Activated T-cell treated with anti-CD3 and anti-CD28 coated beads, Interleukin-2, amount 50 U/mL, for 4 hours (primary cell): ENCODE data around the gene FLNB. TPM values are rescaled to one million over a fixed set of nuclear protein-coding genes. Genes with fewer than 3 reads are reported as not detected.

Experiments
- ATAC-seq, 2 donors: fragments of 200-7000 bp; cut with Tn5 transposase; one replicate each; pipeline ENCODE4 v1.10.0; 2021
- DNase-seq: peaks from one replicate; pipeline ENCODE4 v3.0.0-alpha.2; 2020
- H3K27me3 Mint-ChIP-seq: one replicate; pipeline ENCODE4 v1.8.0; 2021; ENCODE audit warnings: low read depth, mixed read lengths
- H3K36me3 Mint-ChIP-seq: one replicate; pipeline ENCODE4 v1.8.0; 2022; ENCODE audit warnings: mixed read lengths; ENCODE audit not compliant: insufficient read depth
- H3K4me1 Mint-ChIP-seq: one replicate; pipeline ENCODE4 v1.8.0; 2021; ENCODE audit warnings: low read depth, mixed read lengths
- H3K4me3 Mint-ChIP-seq: one replicate; pipeline ENCODE4 v1.8.0; 2021; ENCODE audit warnings: mild to moderate bottlenecking, moderate library complexity, mixed read lengths
- H3K9me3 Mint-ChIP-seq: one replicate; pipeline ENCODE4 v1.8.0; 2021; ENCODE audit warnings: mixed read lengths
- total RNA-seq, 3 donors: library from RNA; stranded (reverse); gene quantifications; one replicate each; pipeline ENCODE4 v1.2.1, GENCODE V29; 2021

Gene FLNB
- total RNA-seq, 3 donors from 2014 or later, result 16.4 to 23.4 (median 19.4) TPM

DNA sequence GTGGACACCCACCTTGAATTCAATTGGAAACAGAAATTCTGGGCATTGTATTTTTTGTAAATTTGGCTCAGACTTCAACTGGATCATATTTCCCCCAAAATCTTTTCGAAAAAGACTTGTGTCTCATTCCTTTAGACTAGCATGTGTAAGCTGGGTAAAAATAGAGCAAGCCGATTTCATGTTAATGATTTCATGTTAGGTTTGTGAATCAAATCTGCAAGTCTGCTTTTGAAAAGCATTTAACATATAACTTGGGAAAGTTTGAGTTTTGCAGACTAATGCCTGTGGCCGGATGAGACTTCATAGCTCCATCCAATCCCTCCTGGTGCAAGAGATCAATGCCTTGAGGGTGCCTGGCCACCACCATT is 64.5 kb downstream of the FLNB start:
- H3K4me1 Mint-ChIP-seq, result peaks cover 26% of the 10 kb centered on the region
- ATAC-seq (no peak), DNase-seq (no peak)
- H3K27me3 Mint-ChIP-seq, result no peaks in the 10 kb centered on the region
- H3K36me3 Mint-ChIP-seq, result peaks cover 12% of the 10 kb centered on the region
- no peaks in the 10 kb centered on the region for H3K9me3 Mint-ChIP-seq
- H3K4me3 Mint-ChIP-seq, result no peak overlapping the region

DNA sequence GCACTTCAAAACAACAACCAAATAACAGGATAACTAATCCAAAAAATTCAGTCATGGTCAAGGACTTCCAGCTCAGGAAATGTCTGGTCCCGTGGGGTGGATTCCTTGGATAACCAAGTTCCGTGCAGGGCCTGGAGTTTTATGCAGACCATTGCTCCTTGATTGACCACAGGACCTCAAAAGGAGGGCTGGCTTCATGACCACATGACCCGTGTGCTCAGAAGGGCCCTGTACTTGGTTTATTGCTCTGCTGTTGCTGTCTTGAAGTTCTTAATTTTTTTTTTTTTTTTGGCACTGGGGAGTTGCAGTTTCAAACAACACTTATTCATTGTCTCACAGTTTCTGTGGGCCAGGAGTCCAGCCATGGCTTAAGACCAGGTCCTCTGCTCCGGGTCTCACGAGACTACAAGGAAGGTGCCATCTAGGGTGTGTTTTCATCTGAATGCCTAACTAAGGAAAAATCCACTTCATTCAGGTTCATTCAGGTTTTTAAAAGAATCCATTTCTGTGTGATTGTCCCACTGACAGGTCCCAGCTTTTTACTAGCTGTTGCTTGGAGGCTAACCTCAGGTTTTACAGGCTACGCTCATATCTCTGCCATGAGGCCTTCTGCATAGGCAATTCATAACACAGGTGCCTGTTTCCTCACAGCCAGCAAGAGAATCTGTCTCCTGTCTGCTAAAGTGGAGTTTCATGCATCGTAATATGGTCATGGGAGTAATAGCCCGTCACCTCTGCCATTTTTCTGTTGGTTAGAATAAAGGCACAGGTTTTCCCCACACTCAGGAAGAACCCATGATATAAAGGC is 65.3 kb downstream of the FLNB start:
- DNase-seq, result no peak
- Mint-ChIP-seq H3K36me3 (peaks cover 14% of the 10 kb centered on the region), H3K4me1 (peaks cover 31% of the 10 kb centered on the region), H3K27me3 (no peaks in the 10 kb centered on the region), H3K4me3 (no peak overlapping the region), H3K9me3 (no peaks in the 10 kb centered on the region)
- no peak for ATAC-seq

DNA sequence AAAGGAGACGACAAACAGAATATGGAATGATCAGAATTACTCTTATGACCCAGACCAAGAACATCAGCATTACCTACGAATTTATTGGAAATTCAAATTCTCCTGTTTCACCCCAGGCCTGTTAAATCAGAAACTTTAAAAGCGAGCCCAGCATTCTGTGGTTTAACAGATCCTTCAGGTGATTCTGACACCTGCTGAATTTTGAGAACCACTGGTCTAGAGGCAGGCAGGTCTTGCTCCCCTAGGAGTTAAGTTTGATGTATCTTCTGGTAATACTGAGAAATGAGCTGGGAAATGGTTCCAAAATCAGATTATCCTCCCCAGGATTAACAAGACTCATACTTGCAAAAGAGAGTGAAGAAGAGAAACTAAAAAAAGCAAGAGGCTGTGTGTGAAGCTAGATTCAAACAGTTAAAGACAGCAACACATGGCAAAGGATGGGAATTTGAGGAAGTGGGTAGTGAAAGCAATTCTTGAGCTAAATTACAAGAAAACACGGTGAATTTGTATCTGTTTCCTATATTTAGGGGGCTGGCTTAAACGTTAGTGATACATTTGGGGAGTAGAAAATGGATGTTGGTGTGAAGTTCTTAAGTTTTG is 66.0 kb downstream of the FLNB start:
- Mint-ChIP-seq H3K4me3 (peak overlapping the region; percentile 24), H3K4me1 (peaks cover 31% of the 10 kb centered on the region), H3K36me3 (peaks cover 16% of the 10 kb centered on the region), H3K27me3 (no peaks in the 10 kb centered on the region), H3K9me3 (no peaks in the 10 kb centered on the region)
- DNase-seq, result no peak
- ATAC-seq, result no peak

DNA sequence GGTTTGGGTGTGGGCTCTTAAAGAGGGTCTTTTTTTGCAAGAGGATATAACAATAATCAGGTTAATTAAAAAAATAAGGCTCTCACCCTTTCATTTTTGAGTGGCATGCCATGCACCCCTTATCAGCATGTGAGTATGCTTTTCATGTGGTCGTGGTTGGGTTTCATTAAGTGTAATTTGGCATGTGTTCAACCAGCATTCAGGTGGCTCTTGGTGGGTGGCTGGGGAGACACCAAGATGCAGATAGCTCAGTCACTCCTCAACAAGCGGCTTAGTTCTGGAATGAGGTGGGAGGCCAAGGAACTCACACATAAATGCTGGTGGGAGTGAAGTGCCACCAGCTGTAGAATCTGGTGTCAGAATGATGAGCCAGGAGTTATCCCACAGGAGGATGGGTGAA is 66.8 kb downstream of the FLNB start:
- H3K4me1 Mint-ChIP-seq, result peaks cover 31% of the 10 kb centered on the region
- H3K27me3 Mint-ChIP-seq, result no peaks in the 10 kb centered on the region
- ATAC-seq (peak; percentile 75 to 87), DNase-seq (no peak)
- H3K9me3 Mint-ChIP-seq, result no peaks in the 10 kb centered on the region
- peaks cover 23% of the 10 kb centered on the region for H3K36me3 Mint-ChIP-seq
- no peak overlapping the region for H3K4me3 Mint-ChIP-seq

DNA sequence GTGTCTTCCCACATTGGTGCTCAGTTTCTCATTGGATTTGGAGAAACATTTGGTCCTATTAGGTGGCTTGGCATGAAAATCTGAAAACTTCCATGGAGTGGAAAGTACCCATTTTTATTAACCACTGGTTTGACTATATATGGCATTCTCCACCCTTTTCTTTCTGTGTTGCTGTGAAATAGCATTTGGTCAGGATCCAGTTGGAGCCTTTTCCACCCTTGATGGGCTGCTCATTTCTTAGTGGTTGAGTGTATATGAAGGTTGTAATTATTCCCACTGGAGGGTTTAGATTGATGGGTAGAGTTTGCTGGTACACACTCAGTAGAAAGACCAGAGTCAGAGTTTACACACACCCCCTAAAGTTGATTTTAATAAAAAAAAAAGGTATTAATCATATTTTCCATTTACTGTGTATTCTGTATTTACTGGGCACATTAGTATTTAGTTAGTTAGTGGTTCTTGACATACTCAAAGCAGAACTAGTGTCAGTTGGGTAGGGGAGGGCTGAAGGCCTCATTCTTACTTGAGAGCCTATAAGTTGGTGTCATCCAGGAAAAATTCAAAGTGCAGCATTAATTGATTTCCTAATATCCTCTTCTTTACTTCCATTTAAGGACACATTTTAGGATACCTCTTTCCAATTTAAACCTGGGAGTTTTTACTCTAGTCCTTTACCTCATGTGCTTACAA is 69.5 kb downstream of the FLNB start:
- no peak overlapping the region for H3K4me3 Mint-ChIP-seq
- H3K27me3 Mint-ChIP-seq, result no peaks in the 10 kb centered on the region
- no peaks in the 10 kb centered on the region for H3K9me3 Mint-ChIP-seq
- ATAC-seq (peak in 1 of 2 donors; percentile 14), DNase-seq (no peak)
- H3K36me3 Mint-ChIP-seq, result peaks cover 35% of the 10 kb centered on the region
- H3K4me1 Mint-ChIP-seq, result peaks cover 43% of the 10 kb centered on the region

DNA sequence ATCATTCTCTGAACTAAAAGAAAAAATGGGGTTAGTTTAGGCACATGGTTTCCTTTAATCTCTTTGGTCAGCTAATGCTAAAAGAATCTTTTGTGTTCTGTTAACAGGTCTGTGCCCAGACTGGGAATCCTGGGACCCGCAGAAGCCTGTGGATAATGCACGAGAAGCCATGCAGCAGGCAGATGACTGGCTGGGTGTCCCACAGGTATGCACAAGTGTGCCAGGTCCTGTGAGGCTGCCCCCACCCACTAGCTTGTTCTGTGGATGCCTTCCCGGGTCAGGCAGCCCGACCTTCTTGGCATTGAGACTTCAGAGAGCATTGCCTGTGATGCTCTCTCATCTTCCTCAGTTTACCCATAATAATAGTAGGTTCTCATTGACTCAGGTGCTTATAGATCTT is 70.4 kb downstream of the FLNB start:
- H3K9me3 Mint-ChIP-seq, result no peaks in the 10 kb centered on the region
- no peak overlapping the region for H3K4me3 Mint-ChIP-seq
- ATAC-seq, result no peak
- no peak for DNase-seq
- no peaks in the 10 kb centered on the region for H3K27me3 Mint-ChIP-seq
- H3K4me1 Mint-ChIP-seq, result peaks cover 46% of the 10 kb centered on the region
- peaks cover 36% of the 10 kb centered on the region for H3K36me3 Mint-ChIP-seq

DNA sequence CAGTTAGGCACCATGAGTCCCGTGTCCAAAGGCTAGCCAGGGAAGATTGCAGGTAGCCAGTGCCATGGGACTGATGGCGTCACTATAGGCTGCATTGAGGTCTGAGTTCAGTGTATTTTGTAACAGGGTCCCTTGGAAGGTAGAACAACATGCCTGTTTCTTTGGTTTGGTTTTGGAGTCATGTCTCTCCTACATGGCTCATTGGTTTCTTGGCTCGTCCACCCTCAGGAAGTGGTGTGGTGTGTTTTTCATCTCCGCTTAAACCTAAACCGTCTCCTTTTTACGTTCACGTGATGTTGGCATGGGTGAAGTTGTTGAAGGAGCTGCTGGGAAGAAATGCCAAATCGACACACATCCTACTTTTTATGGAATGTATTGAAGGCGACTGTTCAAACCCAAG is 71.6 kb downstream of the FLNB start:
- DNase-seq (no peak), ATAC-seq (no peak)
- Mint-ChIP-seq H3K36me3 (peaks cover 39% of the 10 kb centered on the region), H3K4me3 (no peak overlapping the region), H3K4me1 (peaks cover 42% of the 10 kb centered on the region), H3K27me3 (no peaks in the 10 kb centered on the region), H3K9me3 (no peaks in the 10 kb centered on the region)

DNA sequence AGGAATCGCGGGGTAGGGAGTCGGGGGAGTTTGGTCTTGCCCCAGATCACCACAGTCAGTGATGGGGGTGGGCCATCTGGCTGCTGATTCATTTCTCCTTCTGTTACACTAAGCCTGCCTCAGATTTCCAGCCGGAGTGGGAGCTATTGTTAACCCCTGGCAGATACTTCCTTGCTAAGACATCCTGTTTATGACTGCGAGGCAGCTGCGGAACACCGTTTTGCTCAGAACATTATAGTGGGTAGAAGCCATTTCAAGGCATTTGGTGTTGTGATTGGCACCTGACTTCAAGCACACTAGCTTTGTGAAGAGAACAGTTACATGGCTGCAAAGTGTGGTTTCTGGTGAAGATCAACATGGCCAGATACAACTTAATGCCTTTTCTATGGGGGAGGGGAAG is 73.8 kb downstream of the FLNB start:
- Mint-ChIP-seq H3K4me1 (peaks cover 44% of the 10 kb centered on the region), H3K4me3 (peak overlapping the region; percentile 42), H3K9me3 (no peaks in the 10 kb centered on the region)

DNA sequence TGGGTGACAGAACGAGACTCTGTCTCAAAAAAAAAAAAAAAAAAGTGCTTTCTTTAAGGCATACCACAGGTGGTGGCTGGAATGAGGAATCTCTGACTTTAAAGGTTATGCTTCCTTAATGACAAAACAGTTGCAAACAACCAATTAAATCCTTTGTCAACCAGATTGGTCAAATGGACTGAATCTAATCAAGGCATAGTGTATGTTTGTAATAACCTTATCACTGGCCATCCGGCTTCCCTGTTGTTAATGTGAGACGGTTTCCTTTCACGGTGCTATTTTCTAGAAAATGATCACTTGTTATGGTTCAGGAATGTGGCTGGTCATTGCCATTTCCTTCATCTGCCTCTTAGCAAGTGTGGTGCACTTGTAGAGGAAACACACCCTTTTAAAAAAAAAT is 75.9 kb downstream of the FLNB start:
- Mint-ChIP-seq H3K9me3 (no peaks in the 10 kb centered on the region), H3K4me1 (peaks cover 37% of the 10 kb centered on the region), H3K36me3 (peaks cover 24% of the 10 kb centered on the region), H3K27me3 (no peaks in the 10 kb centered on the region), H3K4me3 (no peak overlapping the region)
- DNase-seq (no peak), ATAC-seq (no peak)

More for the DNA sequence above, 73.8 kb downstream of the FLNB start:
- Mint-ChIP-seq H3K27me3 (no peaks in the 10 kb centered on the region), H3K36me3 (peaks cover 31% of the 10 kb centered on the region)
- peak; percentile 50 to 61 for ATAC-seq
- peak; percentile 5 for DNase-seq

DNA sequence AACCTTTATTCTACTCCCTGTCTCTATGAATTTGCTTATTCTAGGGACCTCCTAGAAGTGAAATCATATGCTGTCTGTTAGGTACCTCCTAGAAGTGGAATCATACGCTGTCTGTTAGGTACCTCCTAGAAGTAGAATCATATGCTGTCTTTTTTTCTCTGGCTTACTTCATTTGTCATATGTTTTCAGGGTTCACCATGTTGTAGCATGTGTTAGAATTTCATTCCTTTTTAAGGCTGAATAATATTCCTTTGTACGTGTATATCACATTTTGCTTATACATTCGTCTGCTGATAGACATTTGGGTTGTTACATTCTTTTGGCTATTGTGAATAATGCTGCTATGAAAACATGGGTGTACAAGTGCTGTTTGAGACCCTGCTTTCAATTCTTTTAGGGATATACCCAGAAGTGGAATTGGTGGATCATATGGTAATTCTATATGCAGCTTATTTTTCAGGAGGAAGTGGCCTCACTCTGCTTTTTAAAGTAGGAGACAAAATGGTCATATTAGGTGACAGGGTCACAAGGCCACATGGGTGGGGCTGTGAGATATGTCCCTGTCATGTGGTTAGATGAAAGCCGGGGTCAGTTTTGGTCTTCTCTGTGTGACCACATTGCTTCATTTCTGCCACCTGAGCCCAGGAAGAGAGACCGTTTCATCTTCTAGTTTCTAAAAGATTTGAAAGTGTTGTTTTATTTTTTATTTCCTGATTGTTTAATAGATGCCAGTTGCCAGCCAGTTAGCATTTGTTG is 76.7 kb downstream of the FLNB start:
- ATAC-seq, result no peak
- Mint-ChIP-seq H3K4me1 (peaks cover 37% of the 10 kb centered on the region), H3K9me3 (no peaks in the 10 kb centered on the region), H3K36me3 (peaks cover 17% of the 10 kb centered on the region), H3K27me3 (no peaks in the 10 kb centered on the region), H3K4me3 (no peak overlapping the region)
- DNase-seq, result no peak

DNA sequence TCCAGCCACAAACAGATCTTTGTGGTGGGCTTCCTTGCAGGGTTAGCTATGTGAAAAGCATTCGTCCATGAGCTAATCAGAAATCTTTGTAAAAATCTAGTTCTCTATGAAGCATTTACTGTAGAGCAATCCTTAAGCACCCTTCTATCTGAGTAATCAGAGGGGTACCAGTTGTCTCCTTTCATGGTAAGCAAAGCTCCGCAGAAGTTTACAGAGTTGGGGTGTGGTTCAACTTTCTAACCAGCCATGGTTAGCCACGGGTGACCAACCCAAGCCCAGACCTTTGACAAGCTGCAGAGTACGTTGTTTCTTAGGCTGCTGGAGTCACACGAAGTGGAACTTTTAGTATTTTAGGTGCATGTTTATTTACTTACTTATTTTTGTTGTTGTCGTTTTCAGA is 77.4 kb downstream of the FLNB start:
- Mint-ChIP-seq H3K4me1 (peaks cover 37% of the 10 kb centered on the region), H3K36me3 (peaks cover 14% of the 10 kb centered on the region), H3K9me3 (no peaks in the 10 kb centered on the region), H3K27me3 (no peaks in the 10 kb centered on the region), H3K4me3 (no peak overlapping the region)
- no peak for ATAC-seq
- no peak for DNase-seq

DNA sequence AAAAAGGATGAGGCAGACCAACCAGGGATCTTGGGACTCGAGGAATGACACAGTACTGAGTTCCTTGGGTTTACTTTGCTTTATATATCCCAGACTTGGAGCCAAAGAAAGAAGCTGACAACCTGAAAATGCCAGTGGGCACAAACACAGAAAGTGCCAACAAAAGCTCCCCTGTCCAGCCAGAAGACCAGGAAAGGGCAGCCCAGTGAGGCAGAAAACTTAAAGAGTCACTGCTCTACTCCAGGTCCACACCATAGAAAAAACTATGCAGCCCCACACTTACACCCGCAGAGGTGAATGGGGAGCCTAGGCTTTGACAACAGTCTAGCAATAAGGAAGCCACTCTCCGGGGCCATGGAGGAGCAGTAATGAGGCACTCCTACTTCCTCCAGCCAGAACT is 80.3 kb downstream of the FLNB start:
- ATAC-seq, result no peak
- no peak for DNase-seq
- Mint-ChIP-seq H3K27me3 (no peaks in the 10 kb centered on the region), H3K4me1 (peaks cover 20% of the 10 kb centered on the region), H3K9me3 (no peaks in the 10 kb centered on the region), H3K36me3 (peaks cover 4% of the 10 kb centered on the region), H3K4me3 (no peak overlapping the region)

DNA sequence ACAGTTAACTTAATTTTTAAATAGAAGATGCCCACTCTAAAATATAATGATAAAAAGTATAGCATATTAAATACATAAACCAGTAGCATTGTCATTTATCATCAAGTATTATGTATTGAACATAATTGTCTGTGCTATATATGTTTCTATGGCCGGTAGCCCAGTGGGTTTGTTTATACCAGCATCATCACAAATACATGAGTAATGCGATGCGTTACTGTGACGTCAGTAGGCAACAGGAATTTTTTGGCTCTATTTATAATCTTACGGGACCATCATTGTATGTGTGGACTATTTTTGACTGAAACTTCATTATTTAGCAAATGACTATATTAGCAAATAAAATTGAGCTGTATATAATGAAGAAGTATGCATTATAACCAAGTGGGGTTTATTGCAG is 82.1 kb downstream of the FLNB start:
- Mint-ChIP-seq H3K9me3 (no peaks in the 10 kb centered on the region), H3K36me3 (no peaks in the 10 kb centered on the region), H3K4me3 (no peak overlapping the region), H3K4me1 (peaks cover 6% of the 10 kb centered on the region), H3K27me3 (no peaks in the 10 kb centered on the region)
- no peak for DNase-seq
- no peak for ATAC-seq

DNA sequence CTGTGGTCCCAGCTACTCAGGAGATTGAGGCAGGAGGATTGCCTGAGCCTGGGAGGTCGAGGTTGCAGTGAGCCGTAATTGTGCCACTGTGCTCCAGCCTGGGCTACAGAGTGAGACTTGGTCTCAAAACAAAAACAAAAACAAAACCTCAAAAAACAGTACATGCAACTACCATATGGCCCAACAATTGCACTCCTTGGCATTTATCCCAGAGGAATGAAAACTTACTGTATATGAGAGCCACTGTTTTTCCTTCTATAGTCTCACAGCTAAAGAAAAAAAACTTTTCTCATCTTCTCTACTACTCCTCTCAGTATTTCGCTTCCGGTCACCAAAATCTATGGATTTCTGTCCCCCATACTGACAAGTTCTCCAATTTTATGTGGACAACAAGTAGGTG is 84.3 kb downstream of the FLNB start:
- no peak for DNase-seq
- Mint-ChIP-seq H3K9me3 (no peaks in the 10 kb centered on the region), H3K27me3 (no peaks in the 10 kb centered on the region), H3K36me3 (peaks cover 7% of the 10 kb centered on the region), H3K4me3 (no peak overlapping the region), H3K4me1 (no peaks in the 10 kb centered on the region)
- no peak for ATAC-seq
